H9 (cell line): ENCODE measurements around the gene OR5B17. TPM values are rescaled to one million over a fixed set of nuclear protein-coding genes. Genes with fewer than 3 reads are reported as not detected.

Experiments used
- DNase-seq: peaks from one replicate; pipeline ENCODE4 v3.0.0-alpha.2; 2017
- H2AFZ ChIP-seq: one replicate; pipeline ENCODE4 v1.6.1; 2013; ENCODE audit warnings: mild to moderate bottlenecking, low read length, control low read depth, moderate library complexity
- H2AK5ac ChIP-seq: 2 replicates; pipeline ENCODE4 v1.6.1; 2013; ENCODE audit warnings: low read length, control low read depth, mixed read lengths; ENCODE audit not compliant: insufficient read length
- H2BK120ac ChIP-seq: one replicate; pipeline ENCODE4 v1.6.1; 2013; ENCODE audit warnings: low read depth, mild to moderate bottlenecking, low read length, control low read depth, inconsistent platforms; ENCODE audit not compliant: poor library complexity, severe bottlenecking
- H2BK12ac ChIP-seq: 2 replicates; pipeline ENCODE4 v1.6.1; 2013; ENCODE audit warnings: low read length, control low read depth, mixed read lengths, low read depth; ENCODE audit not compliant: insufficient read length
- H2BK15ac ChIP-seq: 2 replicates; pipeline ENCODE4 v1.6.1; 2013; ENCODE audit warnings: low read depth, low read length, control low read depth
- H2BK20ac ChIP-seq: one replicate; pipeline ENCODE4 v1.6.1; 2013; ENCODE audit warnings: low read depth, mild to moderate bottlenecking, low read length, control low read depth, inconsistent platforms; ENCODE audit not compliant: poor library complexity, severe bottlenecking
- H2BK5ac ChIP-seq: 2 replicates; pipeline ENCODE4 v1.6.1; 2013; ENCODE audit warnings: low read length, control low read depth, mixed read lengths; ENCODE audit not compliant: insufficient read length
- H3K14ac ChIP-seq: 2 replicates; pipeline ENCODE4 v1.6.1; 2013; ENCODE audit warnings: low read length, control low read depth; ENCODE audit not compliant: insufficient read depth
- H3K18ac ChIP-seq: 2 replicates; pipeline ENCODE4 v1.6.1; 2013; ENCODE audit warnings: low read depth, mild to moderate bottlenecking, mixed read lengths, low read length, control low read depth; ENCODE audit not compliant: insufficient read length
- H3K23ac ChIP-seq: 2 replicates; pipeline ENCODE4 v1.6.1; 2013; ENCODE audit warnings: low read length, control low read depth, mixed read lengths, low read depth; ENCODE audit not compliant: insufficient read length
- H3K23me2 ChIP-seq: 2 replicates; pipeline ENCODE4 v1.6.1; 2013; ENCODE audit warnings: low read depth, mild to moderate bottlenecking, mixed read lengths, low read length, control low read depth; ENCODE audit not compliant: insufficient read length, poor library complexity, severe bottlenecking
- H3K27ac ChIP-seq: 2 replicates; pipeline ENCODE4 v1.5.1; 2013; ENCODE audit warnings: low read length, control low read depth, mixed read lengths, low read depth; ENCODE audit not compliant: insufficient read length
- H3K27me3 ChIP-seq: 2 replicates; pipeline ENCODE4 v1.6.1; 2013; ENCODE audit warnings: low read length, control low read depth, inconsistent platforms; ENCODE audit not compliant: insufficient read depth
- H3K4ac ChIP-seq: 2 replicates; pipeline ENCODE4 v1.6.1; 2013; ENCODE audit warnings: low read depth, mild to moderate bottlenecking, control low read depth, inconsistent platforms, low read length, moderate library complexity
- H3K4me1 ChIP-seq: 2 replicates; pipeline ENCODE4 v1.6.1; 2013; ENCODE audit warnings: low read length, control low read depth, inconsistent platforms; ENCODE audit not compliant: insufficient read depth
- H3K4me2 ChIP-seq: 2 replicates; pipeline ENCODE4 v1.6.1; 2013; ENCODE audit warnings: low read length, control low read depth, mixed read lengths; ENCODE audit not compliant: insufficient read length, insufficient read depth
- H3K56ac ChIP-seq: 2 replicates; pipeline ENCODE4 v1.6.1; 2013; ENCODE audit warnings: low read depth, mild to moderate bottlenecking, mixed read lengths, low read length, control low read depth; ENCODE audit not compliant: insufficient read length
- H3K79me1 ChIP-seq: 2 replicates; pipeline ENCODE4 v1.6.1; 2013; ENCODE audit warnings: low read depth, mild to moderate bottlenecking, moderate library complexity, low read length, control low read depth, inconsistent platforms; ENCODE audit not compliant: insufficient read depth, poor library complexity, severe bottlenecking
- H3K79me2 ChIP-seq: 2 replicates; pipeline ENCODE4 v1.6.1; 2013; ENCODE audit warnings: low read length, control low read depth, inconsistent platforms; ENCODE audit not compliant: insufficient read depth
- H3K9ac ChIP-seq: 2 replicates; pipeline ENCODE4 v1.6.1; 2013; ENCODE audit warnings: low read length, control low read depth, mixed read lengths; ENCODE audit not compliant: insufficient read length; ENCODE audit errors: extremely low read depth
- H3K9me3 ChIP-seq: one replicate; pipeline ENCODE4 v1.6.1; 2013; ENCODE audit warnings: low read depth, low read length, inconsistent platforms; ENCODE audit not compliant: control insufficient read depth
- H3T11ph ChIP-seq: one replicate; pipeline ENCODE4 v1.6.1; 2013; ENCODE audit warnings: mild to moderate bottlenecking, low read length, control low read depth, inconsistent platforms
- H4K20me1 ChIP-seq: one replicate; pipeline ENCODE4 v1.6.1; 2013; ENCODE audit not compliant: control insufficient read depth, insufficient read length, insufficient read depth
- H4K5ac ChIP-seq: 2 replicates; pipeline ENCODE4 v1.6.1; 2013; ENCODE audit warnings: low read depth, mild to moderate bottlenecking, mixed read lengths, low read length, control low read depth; ENCODE audit not compliant: insufficient read length
- H4K8ac ChIP-seq: replicated peaks from 2 replicates; pipeline ENCODE4 v1.6.1; 2013; ENCODE audit warnings: low read length, control low read depth, mixed read lengths, low read depth; ENCODE audit not compliant: insufficient read length
- H4K91ac ChIP-seq: 2 replicates; pipeline ENCODE4 v1.6.1; 2013; ENCODE audit warnings: low read depth, mild to moderate bottlenecking, moderate library complexity, mixed read lengths, low read length, control low read depth; ENCODE audit not compliant: insufficient read length
- H3K27ac Mint-ChIP-seq, 3 experiments: 2 replicates in 2 of 3; 3 replicates in 1 of 3; pipeline ENCODE4 v1.8.0; 2020 to 2021; ENCODE audit warnings: mixed read lengths in 3 of 3, mild to moderate bottlenecking in 1 of 3, moderate library complexity in 1 of 3
- H3K27me3 Mint-ChIP-seq: 2 replicates; pipeline ENCODE4 v1.8.0; 2021; ENCODE audit warnings: low read depth, mild to moderate bottlenecking, moderate library complexity, mixed read lengths
- H3K36me3 Mint-ChIP-seq, 3 experiments: 2 replicates in 2 of 3; 3 replicates in 1 of 3; pipeline ENCODE4 v1.8.0; 2020 to 2021; ENCODE audit warnings: low read depth in 3 of 3, mixed read lengths in 3 of 3; ENCODE audit not compliant: insufficient read depth in 1 of 3
- H3K4me1 Mint-ChIP-seq, 2 experiments: 2 replicates each; pipeline ENCODE4 v1.8.0; 2020; ENCODE audit warnings: mixed read lengths in 2 of 2
- H3K4me3 Mint-ChIP-seq, 2 experiments: 2 replicates in 1 of 2; 3 replicates in 1 of 2; pipeline ENCODE4 v1.8.0; 2020 to 2021; ENCODE audit warnings: mild to moderate bottlenecking in 2 of 2, mixed read lengths in 2 of 2, moderate library complexity in 1 of 2
- H3K9me3 Mint-ChIP-seq, 2 experiments: 2 replicates in 1 of 2; 3 replicates in 1 of 2; pipeline ENCODE4 v1.8.0; 2020; ENCODE audit warnings: mild to moderate bottlenecking in 2 of 2, mixed read lengths in 2 of 2, moderate library complexity in 1 of 2
- WGBS: extraction: QIAGEN DNeasy Blood & Tissue Kit; methylation state at CpG from one replicate; pipeline ENCODE4 v1.1.7; 2013; ENCODE audit warnings: missing lambda C conversion rate, low lambda C conversion rate, mixed read lengths; ENCODE audit not compliant: insufficient read length; ENCODE audit errors: extremely low coverage; 5-methylcytosine and 5-hydroxymethylcytosine counted together
- total RNA-seq: library from RNA; stranded (reverse); gene quantifications from 2 replicates; pipeline ENCODE4 v1.2.1, GENCODE V29; 2021
- TF ChIP-seq, protein P1 (sequence below): fragments of 200-600 bp; sonication (generic); conservative IDR thresholded peaks from 3 replicates; pipeline ENCODE4 v1.8.0; 2021; ENCODE audit warnings: antibody characterized with exemption, mild to moderate bottlenecking

The OR5B17 gene
- total RNA-seq, 1 experiment from 2014 or later = not detected

DNA sequence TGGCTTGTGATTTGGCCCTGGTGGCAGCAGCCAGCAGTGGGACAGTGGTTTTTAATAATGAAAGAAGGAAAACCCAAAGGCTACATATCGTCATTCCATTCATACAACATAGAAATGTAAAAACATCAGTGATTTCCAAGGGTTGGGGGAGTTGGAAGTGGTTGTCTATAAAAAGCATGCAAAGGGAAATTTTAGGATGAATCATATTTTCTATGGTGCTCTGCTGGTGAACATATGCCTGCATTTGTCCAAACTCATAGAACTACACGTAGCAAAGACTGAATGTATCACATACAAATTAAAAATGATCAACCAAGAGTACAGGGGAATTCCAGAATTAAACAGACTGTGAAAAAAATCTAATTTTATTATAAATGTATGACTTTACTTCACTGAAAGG, 36.7 kb upstream of the OR5B17 start:
- no peak overlapping the region for H2BK120ac ChIP-seq
- H3K27ac ChIP-seq = no peak overlapping the region
- H2BK12ac ChIP-seq = no peak overlapping the region
- H4K91ac ChIP-seq = no peak overlapping the region
- H2BK5ac ChIP-seq = no peak overlapping the region
- H3K18ac ChIP-seq = no peak overlapping the region
- Mint-ChIP-seq H3K9me3 (peaks cover 16 to 23% of the 10 kb centered on the region in 2 experiments), H3K27me3 (no peaks in the 10 kb centered on the region), H3K4me1 (0 out of 4 replicates have a peak, but pooled peaks cover 0 to 2% of the 10 kb centered on the region in 2 experiments), H3K27ac (no peak overlapping the region), H3K36me3 (peaks cover 4 to 11% (median 6%) of the 10 kb centered on the region in 3 experiments; a peak in 4 of 7 replicates), H3K4me3 (no peak overlapping the region)
- H3K27me3 ChIP-seq = no peaks in the 10 kb centered on the region
- no peak overlapping the region for H3K14ac ChIP-seq
- H3K23ac ChIP-seq = no peak overlapping the region
- H3K79me2 ChIP-seq = no peaks in the 10 kb centered on the region
- H3K4me1 ChIP-seq = no peaks in the 10 kb centered on the region
- TF ChIP-seq, protein P1, sequence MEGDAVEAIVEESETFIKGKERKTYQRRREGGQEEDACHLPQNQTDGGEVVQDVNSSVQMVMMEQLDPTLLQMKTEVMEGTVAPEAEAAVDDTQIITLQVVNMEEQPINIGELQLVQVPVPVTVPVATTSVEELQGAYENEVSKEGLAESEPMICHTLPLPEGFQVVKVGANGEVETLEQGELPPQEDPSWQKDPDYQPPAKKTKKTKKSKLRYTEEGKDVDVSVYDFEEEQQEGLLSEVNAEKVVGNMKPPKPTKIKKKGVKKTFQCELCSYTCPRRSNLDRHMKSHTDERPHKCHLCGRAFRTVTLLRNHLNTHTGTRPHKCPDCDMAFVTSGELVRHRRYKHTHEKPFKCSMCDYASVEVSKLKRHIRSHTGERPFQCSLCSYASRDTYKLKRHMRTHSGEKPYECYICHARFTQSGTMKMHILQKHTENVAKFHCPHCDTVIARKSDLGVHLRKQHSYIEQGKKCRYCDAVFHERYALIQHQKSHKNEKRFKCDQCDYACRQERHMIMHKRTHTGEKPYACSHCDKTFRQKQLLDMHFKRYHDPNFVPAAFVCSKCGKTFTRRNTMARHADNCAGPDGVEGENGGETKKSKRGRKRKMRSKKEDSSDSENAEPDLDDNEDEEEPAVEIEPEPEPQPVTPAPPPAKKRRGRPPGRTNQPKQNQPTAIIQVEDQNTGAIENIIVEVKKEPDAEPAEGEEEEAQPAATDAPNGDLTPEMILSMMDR = no peak
- H2BK20ac ChIP-seq = no peak overlapping the region
- no peak for DNase-seq
- no peaks in the 10 kb centered on the region for H4K20me1 ChIP-seq
- H3T11ph ChIP-seq = no peak overlapping the region
- H3K9me3 ChIP-seq = no peaks in the 10 kb centered on the region
- H3K79me1 ChIP-seq = no peaks in the 10 kb centered on the region
- no peak overlapping the region for H3K4me2 ChIP-seq
- no CpG with 5 or more reads among the region's 2 CpGs for WGBS
- no peak overlapping the region for H2BK15ac ChIP-seq
- no peak overlapping the region for H3K56ac ChIP-seq
- H3K4ac ChIP-seq = no peak overlapping the region
- H4K8ac ChIP-seq = no peak overlapping the region
- H2AK5ac ChIP-seq = no peak overlapping the region
- no peak overlapping the region for H4K5ac ChIP-seq
- H3K9ac ChIP-seq = no peak overlapping the region
- no peaks in the 10 kb centered on the region for H3K23me2 ChIP-seq
- H2AFZ ChIP-seq = no peak overlapping the region
